ENCODE data around the gene CDH12.
"Not testable (repeated sequence)": the region's sequence is repeated elsewhere in the genome, so short reads cannot be mapped to it uniquely, and the experiment has no call there.

Gene CDH12

DNA sequence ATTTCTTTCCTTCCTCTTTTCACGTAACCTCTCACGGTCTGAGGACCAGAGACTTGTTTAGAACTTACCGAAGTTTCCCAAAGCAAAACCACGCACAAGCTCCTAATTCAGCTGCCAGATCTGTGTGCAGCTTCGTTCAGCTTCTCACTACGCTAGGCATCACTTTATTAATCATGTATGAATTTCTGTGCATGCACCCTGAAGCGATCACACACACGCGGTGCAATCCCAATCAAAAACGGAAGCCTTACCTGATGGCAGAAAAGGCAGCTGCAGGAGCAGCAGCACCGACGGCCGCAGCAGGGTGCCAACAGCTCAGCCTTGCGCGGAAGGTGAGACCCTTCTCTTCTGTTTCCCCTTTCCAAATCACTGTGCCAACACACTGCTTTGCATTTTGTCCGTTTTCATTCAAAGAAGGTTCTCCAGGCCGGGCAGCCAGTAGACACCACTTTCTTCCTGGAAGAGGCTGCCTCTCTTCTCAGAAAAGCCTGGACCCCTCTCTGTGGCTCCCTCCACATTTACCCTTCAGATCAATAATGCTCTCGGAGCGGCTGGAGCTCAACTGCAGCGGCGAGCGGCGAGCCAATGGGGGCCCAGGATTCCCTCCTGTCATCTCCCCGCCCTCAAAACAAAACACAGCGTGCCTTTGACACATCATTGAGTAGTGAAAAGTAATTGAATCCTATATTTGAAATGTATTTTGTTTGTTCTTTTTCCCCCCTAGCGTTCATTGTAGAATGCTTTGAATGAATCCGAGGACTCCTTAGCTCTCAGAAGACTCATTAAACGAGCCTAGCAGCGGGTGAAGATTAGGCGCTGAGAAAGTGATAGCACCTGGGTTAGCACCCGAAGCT, at the start of gene CDH12:
Gene CDH12 (minus strand): TSS at position 538 of the 854 bp plus-strand sequence.
- peak; percentile 2 for DNase-seq

DNA sequence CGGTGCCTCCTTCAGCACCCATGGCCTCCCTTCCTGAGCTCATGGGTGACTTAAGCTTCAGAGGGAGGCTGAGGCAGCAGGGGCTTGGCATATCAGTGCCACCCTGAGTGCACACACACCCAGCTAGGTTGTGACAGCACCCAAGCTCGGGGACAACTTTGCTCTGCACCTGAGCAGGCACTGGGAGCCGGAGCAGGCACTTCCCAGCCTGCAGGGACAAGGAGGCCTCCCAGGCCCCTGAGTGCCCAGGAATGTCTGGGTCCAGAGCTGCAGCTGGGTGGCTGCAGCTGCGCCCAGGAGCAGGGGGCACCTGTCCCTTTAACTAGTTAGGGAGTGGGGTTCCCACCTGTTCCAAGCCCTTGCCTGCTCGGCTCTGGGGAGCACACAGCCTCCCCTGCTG, 48.7 kb upstream of the CDH12 start:
- DNase-seq, result no peak

DNA sequence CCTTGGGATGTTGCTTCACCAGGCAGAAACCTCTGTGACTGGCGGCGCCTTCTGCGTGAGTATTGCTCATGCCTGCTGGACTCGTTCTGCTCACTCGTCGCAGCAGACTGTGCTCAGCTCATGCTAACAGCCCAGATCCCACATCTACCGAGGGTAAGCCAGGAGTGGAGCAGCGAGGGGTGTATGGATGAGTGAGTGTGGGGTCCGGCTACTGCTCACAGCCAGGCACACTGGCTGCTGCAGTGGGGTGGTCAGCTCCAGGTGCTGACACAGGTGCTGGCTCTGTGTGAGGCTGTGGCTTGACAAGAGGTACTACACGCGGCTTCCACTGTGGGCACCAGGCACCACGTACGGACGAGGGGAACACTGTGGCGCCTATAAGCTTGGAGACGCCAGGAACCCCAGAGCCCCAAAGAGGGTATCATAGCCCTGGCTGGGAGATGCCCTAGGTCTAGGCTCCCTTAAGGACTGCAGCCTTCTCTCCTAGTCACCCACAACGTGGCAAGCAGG, 47.7 kb upstream of the CDH12 start:
- no peak for DNase-seq

DNA sequence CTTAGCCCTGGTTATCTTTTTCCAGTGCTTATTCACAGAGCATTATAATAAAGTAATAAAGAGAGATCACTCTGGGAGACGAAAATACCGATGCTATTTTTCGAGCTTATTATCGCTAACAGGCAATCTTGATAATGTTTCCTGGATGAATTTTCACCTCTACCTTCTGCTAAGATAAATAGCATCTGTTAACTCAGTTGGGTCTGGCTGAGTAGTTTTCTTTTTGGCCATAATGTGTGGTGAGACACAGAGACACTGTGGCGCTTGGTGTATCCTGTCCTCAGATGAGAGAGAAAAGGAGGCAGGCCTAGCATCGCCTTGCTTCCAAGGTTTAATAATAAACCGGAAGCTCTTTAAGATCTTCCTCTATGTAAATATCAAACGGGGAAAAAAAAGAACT, 46.2 kb upstream of the CDH12 start:
- no peak for DNase-seq

DNA sequence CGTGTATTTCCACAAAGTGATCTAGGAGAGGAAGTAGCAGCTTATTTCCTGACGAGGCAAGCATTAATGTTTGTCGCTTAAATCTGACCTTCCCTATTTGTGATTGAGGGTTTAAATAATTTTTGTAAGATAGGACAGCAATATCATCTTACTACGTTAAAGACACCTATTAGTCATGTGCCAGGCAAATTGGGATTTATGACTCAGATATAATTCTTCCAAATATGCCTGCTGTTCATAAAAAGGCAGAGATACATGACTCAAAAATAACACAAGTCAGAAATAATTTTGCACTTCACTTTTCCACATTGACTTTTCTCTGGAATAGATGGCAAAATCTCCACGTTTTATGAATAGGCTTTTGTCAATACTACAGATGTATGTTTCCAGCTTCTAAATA, 43.0 kb upstream of the CDH12 start:
- DNase-seq, result no peak

DNA sequence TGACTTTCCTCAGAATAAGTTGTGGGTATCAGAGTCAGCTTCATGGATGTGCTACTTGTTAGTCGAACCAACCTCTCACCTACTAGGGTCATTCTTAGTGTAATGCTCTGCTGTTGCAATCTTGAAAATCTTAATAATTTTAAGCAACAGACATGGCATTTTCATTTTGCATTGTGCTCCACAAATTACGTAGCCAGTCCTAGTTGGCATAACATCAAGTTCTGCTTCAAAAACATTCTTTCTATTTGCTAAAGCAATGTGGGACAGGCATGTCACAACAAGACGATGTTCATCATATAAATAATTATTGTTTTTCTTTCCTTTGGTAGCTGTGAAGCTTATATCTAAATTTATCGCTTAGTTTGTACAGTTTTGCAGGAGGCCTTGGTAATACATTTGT, 39.3 kb upstream of the CDH12 start:
- no peak for DNase-seq

DNA sequence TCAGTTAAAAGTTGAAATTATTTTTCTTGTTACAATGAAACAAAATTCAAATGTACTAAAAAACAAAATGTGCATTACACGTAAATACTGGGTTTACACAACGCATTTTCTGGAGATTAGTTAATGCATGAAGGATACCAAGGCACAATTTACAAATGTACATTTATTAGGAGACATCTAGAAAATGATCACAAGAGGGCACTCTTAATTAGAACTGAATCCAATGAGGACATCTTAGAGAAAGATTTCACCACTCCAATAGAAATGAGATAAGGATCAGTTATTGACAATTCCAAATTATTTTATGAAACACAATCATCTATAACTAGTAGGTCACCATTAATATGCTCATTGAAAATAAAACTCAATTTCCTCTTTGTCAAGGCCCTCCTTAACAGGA, 36.6 kb upstream of the CDH12 start:
- no peak for DNase-seq

DNA sequence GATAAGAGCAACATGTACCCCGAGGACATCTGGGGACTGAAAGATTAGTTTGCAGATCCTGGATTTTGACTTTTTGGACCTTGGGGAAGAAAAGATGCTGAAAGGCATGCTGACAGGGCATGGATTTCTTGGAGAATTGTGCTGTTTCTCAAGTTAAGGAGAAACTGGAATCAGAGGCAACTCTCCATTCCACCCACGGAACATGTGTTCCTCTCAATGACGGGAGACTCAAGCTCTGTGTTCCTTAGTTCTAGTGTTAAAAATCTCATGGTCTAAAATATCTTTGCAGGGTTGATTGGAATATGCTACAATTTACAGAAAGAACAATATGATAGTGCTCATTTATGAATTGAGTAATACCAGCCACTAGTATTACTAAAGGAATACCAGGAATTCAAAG, 34.4 kb upstream of the CDH12 start:
- DNase-seq, result no peak

DNA sequence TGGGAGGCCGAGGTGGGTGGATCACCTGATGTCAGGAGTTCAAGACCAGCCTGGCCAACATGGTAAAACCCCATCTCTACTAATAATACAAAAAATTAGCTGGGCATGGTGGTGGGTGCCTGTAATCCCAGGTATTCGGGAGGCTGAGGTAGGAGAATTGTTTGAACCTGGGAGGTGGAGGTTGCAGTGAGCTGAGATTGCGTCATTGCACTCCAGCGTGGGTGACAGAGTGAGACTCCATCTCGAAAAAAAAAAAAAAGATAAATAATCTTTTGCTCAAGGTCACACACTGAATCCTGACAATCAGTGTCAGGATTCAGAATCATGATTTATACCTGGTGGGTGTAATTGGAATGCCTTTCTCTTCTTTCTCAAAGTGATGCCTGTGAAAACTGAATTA, 5.8 kb upstream of the CDH12 start:
- DNase-seq, result not testable (repeated sequence)

DNA sequence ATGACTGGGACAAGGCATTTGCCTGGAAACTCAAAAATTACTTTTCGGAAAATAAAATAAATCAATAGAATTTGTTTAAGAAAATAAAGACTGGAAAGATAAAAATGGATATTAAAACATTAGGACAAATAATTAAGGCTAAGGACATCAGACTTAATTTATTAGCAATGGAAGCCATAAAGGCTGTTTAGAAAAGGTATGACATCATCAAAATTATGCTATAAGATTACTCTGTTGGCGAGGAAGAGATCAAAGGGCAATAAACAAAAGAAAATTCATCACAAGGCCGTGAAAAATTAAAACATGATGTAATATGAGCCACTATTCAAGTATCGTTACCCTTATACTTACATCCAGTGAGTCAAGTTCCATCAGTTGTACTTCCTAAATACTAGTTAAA, 2.7 kb upstream of the CDH12 start:
- DNase-seq, result no peak

DNA sequence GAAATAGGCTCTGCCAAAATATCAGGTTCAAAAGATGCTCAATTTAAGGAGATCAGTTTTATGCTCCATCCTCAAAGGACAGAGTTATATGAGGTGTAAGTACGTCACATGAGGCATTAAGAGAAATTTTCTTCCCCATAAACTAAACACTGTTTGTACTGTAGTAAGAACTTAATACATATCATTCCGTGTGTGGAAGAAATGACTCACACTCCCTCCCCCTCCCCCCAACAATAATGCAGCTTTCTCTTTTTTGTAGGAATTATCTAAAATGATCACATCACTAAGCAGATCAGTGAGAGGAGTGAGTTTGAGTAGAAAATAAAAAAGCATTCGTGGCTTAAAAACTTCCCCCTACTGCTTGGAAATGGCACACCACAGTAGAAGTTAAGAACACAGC, 2.2 kb downstream of the CDH12 start:
- no peak for DNase-seq

DNA sequence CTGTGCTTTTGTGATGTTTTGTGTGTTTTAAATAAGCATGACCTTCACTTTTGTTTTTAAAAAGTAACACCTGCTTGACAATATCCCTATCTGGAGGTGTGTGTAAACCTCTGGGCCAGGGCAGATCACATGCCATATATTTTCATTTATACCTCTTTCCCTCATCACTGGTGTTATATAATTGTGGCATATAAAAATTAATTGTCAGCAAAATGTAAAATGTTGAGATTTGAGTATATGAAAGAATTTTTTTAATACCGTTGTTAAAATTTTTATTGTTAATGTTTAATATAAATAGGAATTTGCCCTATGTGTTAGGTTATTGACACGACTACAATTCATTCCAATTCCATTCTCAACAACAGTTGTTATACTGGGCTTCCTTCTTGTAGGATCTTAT, 6.5 kb downstream of the CDH12 start:
- no peak for DNase-seq

DNA sequence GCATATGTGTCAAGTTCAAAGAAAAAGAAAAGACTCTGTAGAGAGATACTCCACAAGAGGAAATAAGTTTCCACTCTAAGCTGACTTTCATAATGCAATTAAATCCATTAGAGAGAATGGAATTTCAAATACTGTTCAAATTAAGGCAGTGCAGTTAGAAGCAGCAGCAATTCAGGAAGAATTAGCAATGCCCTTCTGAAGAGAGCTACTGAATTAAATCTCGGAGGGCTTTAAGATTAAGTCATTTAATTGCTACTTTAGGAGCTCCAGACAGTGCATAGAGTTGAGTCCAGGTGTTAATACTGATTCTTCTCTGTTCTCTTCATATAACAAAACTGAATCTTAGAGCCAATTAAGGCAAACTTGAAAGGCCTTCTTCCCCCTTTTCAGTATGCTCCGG, 8.5 kb downstream of the CDH12 start:
- no peak for DNase-seq

DNA sequence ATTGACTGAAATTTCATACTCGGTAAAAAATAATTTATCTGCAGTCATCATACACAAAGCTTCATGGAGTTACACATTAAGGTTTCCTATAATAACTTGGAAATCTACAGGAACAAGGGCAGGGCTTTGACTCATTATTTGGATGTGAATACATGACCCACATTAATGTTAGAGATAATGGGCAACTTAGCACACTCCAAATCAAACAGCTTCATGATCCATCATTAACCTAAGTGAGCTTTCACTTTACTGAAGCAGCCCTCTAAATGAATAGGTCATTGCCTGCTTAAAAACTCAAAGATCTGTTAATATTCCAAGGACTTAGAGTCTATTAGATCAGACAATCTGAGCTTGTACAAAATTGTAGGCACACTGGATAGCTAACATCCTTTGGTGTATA, 9.0 kb downstream of the CDH12 start:
- DNase-seq, result no peak

DNA sequence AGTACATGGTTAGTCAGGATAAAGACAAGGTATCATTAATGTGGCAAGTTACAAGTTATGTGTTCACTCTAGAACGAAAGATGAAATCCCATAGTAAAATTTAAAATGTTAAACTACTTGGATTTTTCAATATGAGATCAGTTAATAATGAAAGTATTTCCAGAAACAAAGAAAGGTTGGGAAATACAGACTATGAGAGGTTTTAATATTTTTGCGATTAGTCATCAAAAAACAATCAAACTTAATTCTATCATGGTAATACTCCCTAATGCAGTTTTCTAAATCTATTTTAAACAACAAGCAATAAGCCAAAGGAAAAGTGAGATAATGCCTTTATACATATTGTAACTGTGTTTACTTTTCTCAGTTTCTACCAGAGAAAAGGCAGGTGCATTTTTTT, 10.6 kb downstream of the CDH12 start:
- DNase-seq, result no peak

DNA sequence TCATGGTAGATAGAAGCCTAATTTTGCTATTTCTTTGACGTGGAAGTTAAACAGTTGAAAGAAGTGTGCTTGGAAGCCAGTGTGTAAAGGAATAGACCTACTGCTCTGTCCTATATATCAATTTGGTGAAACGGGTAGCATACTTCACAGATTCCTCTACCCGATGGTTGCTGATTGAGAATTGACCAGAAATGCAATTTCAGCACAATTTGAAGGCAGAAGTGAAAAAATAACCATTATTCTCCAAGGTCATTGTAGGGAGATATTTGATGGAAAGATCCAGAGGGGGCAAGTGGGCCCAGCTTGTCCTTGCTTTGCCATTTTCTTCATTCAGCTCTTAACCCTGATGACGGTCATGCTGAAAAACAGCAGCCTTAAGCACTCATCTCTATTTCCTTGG, 15.3 kb downstream of the CDH12 start:
- DNase-seq, result no peak

DNA sequence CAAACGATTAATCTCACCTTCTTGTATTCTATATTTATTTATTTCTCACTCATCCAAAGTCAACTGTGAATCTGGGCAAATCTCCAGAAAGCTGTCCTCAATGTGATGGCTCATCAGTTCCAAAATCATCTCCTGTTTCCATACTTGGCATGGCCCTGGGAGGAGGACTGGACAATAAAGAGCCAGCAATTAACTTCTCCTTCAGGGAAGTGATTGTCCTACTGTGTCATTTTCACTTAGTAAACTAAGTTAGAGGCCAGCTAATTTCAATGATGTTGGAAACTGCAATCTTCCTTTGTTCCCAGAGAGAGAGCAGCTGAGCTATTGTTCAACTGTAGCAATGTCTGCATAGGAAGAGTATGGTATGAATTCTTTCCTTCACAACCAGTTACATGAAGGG, 17.5 kb downstream of the CDH12 start:
- no peak for DNase-seq

DNA sequence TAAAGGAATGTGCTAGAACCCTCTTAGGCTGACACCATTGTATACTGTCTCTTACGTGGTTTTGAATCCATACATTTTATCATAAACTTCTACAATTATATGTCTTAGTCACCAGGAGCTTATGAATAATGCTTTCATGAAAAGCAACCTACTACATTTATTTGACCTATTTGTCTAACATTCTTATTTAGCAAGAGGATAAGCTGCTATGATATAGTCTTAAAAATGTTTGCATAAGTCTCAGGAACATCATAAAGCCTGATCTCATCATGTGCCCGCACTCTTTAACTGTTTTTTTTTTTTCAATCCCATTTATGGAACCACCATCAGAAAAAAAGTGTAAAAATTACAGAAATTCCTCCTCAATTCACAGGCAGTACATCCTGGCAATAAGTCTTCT, 59.7 kb downstream of the CDH12 start:
- no peak for DNase-seq

DNA sequence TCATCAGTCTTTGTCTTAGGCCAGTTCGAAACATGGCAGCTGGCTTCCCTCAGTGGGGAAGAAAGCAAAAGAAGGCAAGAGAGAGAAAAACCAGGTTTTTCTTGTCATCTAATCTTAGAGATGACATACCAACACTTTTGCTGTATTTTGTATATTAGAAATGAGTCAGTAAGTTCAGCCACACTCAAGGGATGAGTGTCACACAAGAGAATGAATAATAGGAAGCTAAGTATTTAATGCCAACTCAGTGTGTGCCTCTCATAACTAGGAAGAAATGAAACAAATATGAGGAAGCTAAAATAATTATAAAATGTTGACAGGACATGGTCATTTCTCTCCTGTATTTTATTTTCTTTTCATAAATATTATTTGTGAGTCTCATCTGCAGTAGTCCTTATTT, 65.3 kb downstream of the CDH12 start:
- DNase-seq, result no peak

DNA sequence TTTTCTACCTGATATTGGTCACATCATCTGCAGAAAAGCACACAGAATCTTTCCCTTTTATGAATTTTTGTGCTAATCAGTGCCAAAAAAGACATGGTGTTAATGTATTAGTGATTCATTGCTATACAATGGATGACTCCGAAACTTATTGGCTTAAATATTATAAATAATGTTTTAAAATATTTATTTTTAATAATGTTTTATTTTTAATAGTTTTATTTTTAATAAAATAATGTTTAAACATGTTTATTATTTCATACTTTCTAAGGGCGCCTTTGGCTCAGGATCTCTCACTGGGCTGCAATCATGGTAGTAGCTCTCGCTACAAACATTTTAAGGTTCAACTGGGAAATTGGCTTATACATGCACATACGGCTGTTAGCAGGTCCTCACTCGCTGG, 65.7 kb downstream of the CDH12 start:
- DNase-seq, result no peak

DNA sequence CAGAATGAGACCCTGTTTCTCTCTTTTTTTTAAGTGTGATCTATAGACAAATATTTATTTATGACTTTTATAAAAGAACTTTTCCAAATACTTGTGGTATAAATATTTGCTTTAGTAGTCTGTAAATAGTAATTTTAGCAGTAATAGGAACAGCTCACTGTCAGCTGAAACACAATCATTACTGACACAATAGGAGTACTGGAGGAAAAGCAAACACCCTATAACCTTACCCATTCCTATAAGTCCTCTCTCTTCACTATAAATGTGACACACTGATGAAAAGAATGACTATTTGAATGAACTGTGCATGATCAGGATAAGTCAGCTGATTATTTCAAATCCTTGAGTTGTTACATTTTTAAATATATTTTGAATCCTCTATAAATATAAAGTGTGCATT, 72.4 kb downstream of the CDH12 start:
- no peak for DNase-seq

DNA sequence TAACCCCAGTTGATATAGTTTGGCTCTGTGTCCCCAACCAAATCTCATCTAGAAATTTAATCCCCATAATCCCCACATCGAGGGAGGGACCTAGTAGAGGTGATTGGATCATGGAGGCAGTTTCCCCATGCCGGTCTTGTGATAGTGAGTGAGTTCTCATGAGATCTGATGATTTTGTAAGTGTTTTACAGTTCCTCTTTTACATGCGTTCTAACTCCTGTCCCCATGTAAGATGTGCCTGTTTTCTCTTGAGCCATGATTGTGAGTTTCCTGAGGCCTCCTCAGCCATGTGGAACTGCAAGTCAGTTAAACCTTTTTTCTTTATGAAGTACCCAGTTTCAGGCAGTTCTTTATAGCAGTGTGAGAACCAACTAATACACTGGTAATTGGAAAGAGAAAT, 73.6 kb downstream of the CDH12 start:
- DNase-seq, result no peak

DNA sequence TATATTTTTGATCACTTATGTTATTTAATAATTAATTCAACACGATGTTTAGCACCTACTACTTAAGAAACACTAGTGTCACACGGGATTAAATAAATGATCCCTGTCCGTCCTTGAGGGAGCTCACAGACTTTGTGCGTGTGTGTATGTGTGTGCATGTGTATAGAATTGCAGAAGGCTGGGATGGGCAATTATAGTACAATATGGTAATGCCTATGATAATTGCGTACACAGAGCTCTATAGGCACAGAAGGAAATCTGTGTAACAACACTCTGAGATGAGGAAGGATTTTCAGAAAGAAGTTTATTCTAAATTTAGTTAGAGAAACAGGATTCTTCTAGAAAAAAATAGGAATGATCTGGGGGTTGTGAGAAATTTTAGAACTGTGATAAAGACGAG, 76.9 kb downstream of the CDH12 start:
- no peak for DNase-seq

DNA sequence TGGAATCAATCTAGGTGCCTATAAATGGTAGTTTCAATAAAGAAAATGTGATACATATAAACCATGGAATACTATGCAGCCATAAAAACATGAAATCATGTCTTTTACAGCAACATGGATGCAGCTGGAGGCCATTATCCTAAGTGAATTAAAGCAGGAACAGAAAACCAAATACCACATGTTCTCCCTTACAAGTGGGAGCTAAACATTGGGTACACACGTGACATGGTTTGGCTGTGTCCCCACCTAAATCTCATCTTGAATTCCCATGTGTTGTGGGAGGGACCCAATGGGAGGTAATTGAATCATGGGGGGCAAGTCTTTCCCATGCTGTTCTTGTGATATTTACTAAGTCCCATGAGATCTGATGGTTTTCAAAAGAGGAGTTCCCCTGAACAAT, 78.9 kb downstream of the CDH12 start:
- not testable (repeated sequence) for DNase-seq

DNA sequence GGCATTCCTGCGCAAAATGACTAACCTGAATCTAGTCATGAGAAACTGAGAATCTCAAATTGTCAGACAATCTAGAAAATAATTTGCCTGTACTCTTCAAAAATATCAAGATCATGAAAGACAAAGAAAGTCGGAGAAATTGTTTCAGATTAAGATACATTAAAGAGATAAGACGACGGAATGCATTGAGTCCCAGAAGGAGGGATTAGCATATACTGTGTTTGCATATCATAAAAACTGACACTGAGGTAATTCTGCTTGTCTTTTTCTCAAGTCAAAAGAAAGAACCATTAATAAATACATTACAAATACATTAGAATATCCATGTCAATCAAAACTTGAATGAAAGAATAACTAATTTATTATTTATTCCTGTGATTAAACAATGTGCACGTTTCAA, 88.4 kb downstream of the CDH12 start:
- no peak for DNase-seq

All from hematopoietic multipotent progenitor cell treated with erythropoietin and hydrocortisone succinate and interleukin-3 and kit ligand, for 6 days (in vitro differentiated cells).